Caco-2 (cell line): ENCODE results near the gene EMILIN2. TPM values are rescaled to one million over a fixed set of nuclear protein-coding genes. Genes with fewer than 3 reads are reported as not detected.

Experiments
- BruUV-seq: library from RNA; stranded (reverse); fragments of 400-500 nt; replicated peaks from 2 replicates; lab custom pipeline; 2021; lab: Mats Ljungman, UMichigan
- CTCF ChIA-PET: fragments of 300-600 bp; sonication (Branson Sonifier 250); formaldehyde crosslinking; loops from one replicate; lab custom pipeline; 2022; ENCODE audit warnings: antibody characterized with exemption; lab: Charles Lee
- POLR2A ChIA-PET: fragments of 300-600 bp; sonication (Branson Sonifier 250); formaldehyde crosslinking; loops from one replicate; lab custom pipeline; 2022; ENCODE audit warnings: antibody characterized with exemption; lab: Charles Lee
- DNase-seq, 2 experiments: peaks; one replicate each; pipeline versions ENCODE4 v3.0.0 to v3.0.0-alpha.2; 2020 to 2022
- H3K27me3 ChIP-seq: replicated peaks from 2 replicates; pipeline ENCODE4 v1.6.0; 2011; ENCODE audit warnings: low read length; ENCODE audit not compliant: control insufficient read depth, insufficient read depth
- H3K36me3 ChIP-seq: 2 replicates; pipeline ENCODE4 v1.5.1; 2011; ENCODE audit warnings: low read length; ENCODE audit not compliant: control insufficient read depth, insufficient read depth
- H3K4me1 ChIP-seq: fragments of 250-450 bp; sonication (Bioruptor Pico); 2 replicates; pipeline ENCODE4 v1.5.1; 2020; ENCODE audit warnings: mild to moderate bottlenecking
- H3K4me3 ChIP-seq: 2 replicates; pipeline ENCODE4 v1.5.1; 2011; ENCODE audit warnings: low read depth, mild to moderate bottlenecking, control low read depth, low read length
- H3K9me3 ChIP-seq: fragments of 250-450 bp; sonication (Bioruptor Pico); 2 replicates; pipeline ENCODE4 v1.5.1; 2020; ENCODE audit warnings: mild to moderate bottlenecking, moderate library complexity
- H3K27ac Mint-ChIP-seq: one replicate; pipeline ENCODE4 v1.8.0; 2022; ENCODE audit warnings: mixed read lengths; ENCODE audit not compliant: unreplicated experiment
- H3K27me3 Mint-ChIP-seq: one replicate; pipeline ENCODE4 v1.8.0; 2022; ENCODE audit warnings: mixed read lengths; ENCODE audit not compliant: insufficient read depth, unreplicated experiment
- H3K36me3 Mint-ChIP-seq: one replicate; pipeline ENCODE4 v1.8.0; 2022; ENCODE audit warnings: mild to moderate bottlenecking, mixed read lengths; ENCODE audit not compliant: insufficient read depth, unreplicated experiment
- H3K4me1 Mint-ChIP-seq: one replicate; pipeline ENCODE4 v1.8.0; 2022; ENCODE audit warnings: low read depth, mixed read lengths; ENCODE audit not compliant: unreplicated experiment
- H3K4me3 Mint-ChIP-seq: one replicate; pipeline ENCODE4 v1.8.0; 2022; ENCODE audit warnings: mild to moderate bottlenecking, moderate library complexity, mixed read lengths; ENCODE audit not compliant: unreplicated experiment
- H3K9me3 Mint-ChIP-seq: one replicate; pipeline ENCODE4 v1.8.0; 2022; ENCODE audit warnings: mixed read lengths; ENCODE audit not compliant: unreplicated experiment
- CTCF ChIP-seq, 2 experiments: fragments of 200-600 bp in 1 of 2; IDR thresholded peaks; 1 replicate in 1 of 2; 2 replicates in 1 of 2; pipeline versions ENCODE4 v1.5.1 to v1.8.0; 2011 to 2022; ENCODE audit warnings: antibody characterized with exemption in 1 of 2, control low read depth in 1 of 2, inconsistent platforms in 1 of 2, low read depth in 1 of 2, low read length in 1 of 2, mild to moderate bottlenecking in 1 of 2, moderate library complexity in 1 of 2; ENCODE audit not compliant: insufficient read depth in 1 of 2, severe bottlenecking in 1 of 2, unreplicated experiment in 1 of 2
- intact Hi-C: fragments of 100-400 bp; cut with micrococcal nuclease; formaldehyde crosslinking; loops from one replicate; pipeline ENCODE4 v1.10.0; 2022; ENCODE audit not compliant: unreplicated experiment
- total RNA-seq: library from RNA; stranded (reverse); gene quantifications from 2 replicates; pipeline ENCODE4 v1.2.3, GENCODE V29; 2022

The EMILIN2 gene
- total RNA-seq, 1 experiment from 2014 or later: 53.4 TPM

- Histone ChIP-seq H3K36me3 (no peaks in the 10 kb centered on the region), H3K9me3 (0 out of 2 replicates have a peak, but pooled peaks cover 7% of the 10 kb centered on the region), H3K27me3 (no peaks in the 10 kb centered on the region), H3K4me3 (no peak overlapping the region), H3K4me1 (no peaks in the 10 kb centered on the region)
- no TSS peak for BruUV-seq
- no peaks in the 10 kb centered on the region for H3K36me3 Mint-ChIP-seq
- no peak overlapping the region for H3K4me3 Mint-ChIP-seq
- no peaks in the 10 kb centered on the region for H3K4me1 Mint-ChIP-seq
- intact Hi-C loops: no loop called here
- H3K27me3 Mint-ChIP-seq: no peaks in the 10 kb centered on the region
- H3K9me3 Mint-ChIP-seq: peaks cover 10% of the 10 kb centered on the region
- ChIA-PET CTCF (no interaction called here), POLR2A (no interaction called here)
- DNase-seq: no peak
- no peak overlapping the region for H3K27ac Mint-ChIP-seq
- no peak for TF ChIP-seq CTCF (IDR thresholded peaks at IDR 0.05; ENCODE audit: insufficient read depth in 1 of 2, low read depth in 1 of 2, low read length in 1 of 2, severe bottlenecking in 1 of 2, unreplicated experiment in 1 of 2)
These were observed 6.3 kb upstream of the EMILIN2 start for GRCh38 chr18:2840521-2840920.

GRCh38 chr18:2843146-2843545, 3.7 kb upstream of the EMILIN2 start:
- Mint-ChIP-seq H3K27me3 (no peaks in the 10 kb centered on the region), H3K4me1 (no peaks in the 10 kb centered on the region)
- POLR2A ChIA-PET: no interaction called here

DNA sequence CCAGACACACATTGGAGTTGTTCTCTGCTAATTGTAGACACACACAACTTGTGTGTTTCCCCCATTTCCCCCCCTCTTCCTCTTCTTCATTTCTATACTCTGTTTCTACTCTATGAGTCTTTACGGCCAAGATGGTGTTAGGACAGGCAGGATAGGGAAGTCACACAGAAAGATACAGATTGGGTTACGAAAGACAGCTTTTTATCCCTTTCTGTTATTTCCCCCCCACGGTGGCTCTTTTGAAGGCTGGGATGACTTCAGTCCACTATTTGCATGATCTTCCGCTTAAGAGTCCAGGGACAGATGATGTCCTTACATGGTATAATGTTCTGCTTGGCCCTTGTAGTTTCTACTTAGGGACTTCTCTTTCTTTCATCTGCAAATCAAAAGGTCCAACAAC, 1.6 kb upstream of the EMILIN2 start:
- Histone ChIP-seq H3K27me3 (no peaks in the 10 kb centered on the region), H3K9me3 (no peaks in the 10 kb centered on the region), H3K36me3 (no peaks in the 10 kb centered on the region), H3K4me1 (peaks cover 4% of the 10 kb centered on the region; the same call in 1 of the 2 replicates), H3K4me3 (no peak overlapping the region)
- H3K27me3 Mint-ChIP-seq: no peaks in the 10 kb centered on the region
- peaks cover 6% of the 10 kb centered on the region for H3K36me3 Mint-ChIP-seq
- no peak for DNase-seq
- TF ChIP-seq CTCF (IDR thresholded peaks at IDR 0.05; ENCODE audit: insufficient read depth in 1 of 2, low read depth in 1 of 2, low read length in 1 of 2, severe bottlenecking in 1 of 2, unreplicated experiment in 1 of 2): no peak
- intact Hi-C loops: loop anchor here (5.0 kb wide), 2 partner anchors 38 to 402 kb away; partner anchors contain the start of gene MYL12A
- no peaks in the 10 kb centered on the region for H3K9me3 Mint-ChIP-seq
- ChIA-PET POLR2A (no interaction called here), CTCF (no interaction called here)
- no peak overlapping the region for H3K27ac Mint-ChIP-seq
- H3K4me3 Mint-ChIP-seq: no peak overlapping the region
- BruUV-seq: no TSS peak
- no peaks in the 10 kb centered on the region for H3K4me1 Mint-ChIP-seq

More at GRCh38 chr18:2843146-2843545, 3.7 kb upstream of the EMILIN2 start:
- CTCF ChIA-PET: no interaction called here
- Histone ChIP-seq H3K27me3 (no peaks in the 10 kb centered on the region), H3K4me3 (no peak overlapping the region), H3K9me3 (no peaks in the 10 kb centered on the region), H3K4me1 (no peaks in the 10 kb centered on the region), H3K36me3 (no peaks in the 10 kb centered on the region)
- Mint-ChIP-seq H3K4me3 (no peak overlapping the region), H3K27ac (no peak overlapping the region), H3K36me3 (peaks cover 6% of the 10 kb centered on the region), H3K9me3 (peaks cover under 1% of the 10 kb centered on the region)
- intact Hi-C loops: no loop called here
- TF ChIP-seq CTCF (IDR thresholded peaks at IDR 0.05; ENCODE audit: insufficient read depth in 1 of 2, low read depth in 1 of 2, low read length in 1 of 2, severe bottlenecking in 1 of 2, unreplicated experiment in 1 of 2): no peak
- BruUV-seq: no TSS peak
- DNase-seq: no peak
